ENCODE results near the gene ITPR3. TPM values are rescaled to one million over a fixed set of nuclear protein-coding genes. Genes with fewer than 3 reads are reported as not detected.

Gene ITPR3
- total RNA-seq, 1 donor: 15.1 TPM

- no peak for DNase-seq (ENCODE audit: low read depth)
- TF ChIP-seq CTCF (IDR thresholded peaks at IDR 0.05; ENCODE audit: insufficient read depth, low read depth, low read length): no peak
- H3K4me3 ChIP-seq (ENCODE audit: low read depth, low read length): no peak overlapping the region
Measured at GRCh38 chr6:33713786-33714185, 92.7 kb downstream of the ITPR3 start.

GRCh38 chr6:33714385-33715040, 93.4 kb downstream of the ITPR3 start:
- no peak overlapping the region for H3K4me3 ChIP-seq (ENCODE audit: low read depth, low read length)
- no peak for DNase-seq (ENCODE audit: low read depth)
- no peak for TF ChIP-seq CTCF (IDR thresholded peaks at IDR 0.05; ENCODE audit: insufficient read depth, low read depth, low read length)

- H3K4me3 ChIP-seq (ENCODE audit: low read depth, low read length): no peak overlapping the region
- TF ChIP-seq CTCF (IDR thresholded peaks at IDR 0.05; ENCODE audit: insufficient read depth, low read depth, low read length): no peak
- no peak for DNase-seq (ENCODE audit: low read depth)
Measured at GRCh38 chr6:33716379-33716778, 95.3 kb downstream of the ITPR3 start.

GRCh38 chr6:33716890-33717632, 95.9 kb downstream of the ITPR3 start:
- no peak overlapping the region for H3K4me3 ChIP-seq (ENCODE audit: low read depth, low read length)
- no peak for DNase-seq (ENCODE audit: low read depth)
- TF ChIP-seq CTCF (IDR thresholded peaks at IDR 0.05; ENCODE audit: insufficient read depth, low read depth, low read length): no peak

- TF ChIP-seq CTCF (IDR thresholded peaks at IDR 0.05; ENCODE audit: insufficient read depth, low read depth, low read length): no peak
- DNase-seq (ENCODE audit: low read depth): no peak
- H3K4me3 ChIP-seq (ENCODE audit: low read depth, low read length): no peak overlapping the region
Measured at GRCh38 chr6:33717934-33718455, 96.9 kb downstream of the ITPR3 start.

- H3K4me3 ChIP-seq (ENCODE audit: low read depth, low read length): no peak overlapping the region
- no peak for TF ChIP-seq CTCF (IDR thresholded peaks at IDR 0.05; ENCODE audit: insufficient read depth, low read depth, low read length)
- DNase-seq (ENCODE audit: low read depth): no peak
Measured at GRCh38 chr6:33718713-33719112, 97.6 kb downstream of the ITPR3 start.
